ENCODE data around the gene OR6Y1.
A peak's percentile ranks its signal among the peaks of the same experiment; 100 is the strongest.

OR6Y1 gene

GRCh38 chr1:158496374-158496773 lies 57.8 kb downstream of the OR6Y1 start:
- peak; percentile 13 for FAIRE-seq

- FAIRE-seq: no peak
These were observed 59.4 kb downstream of the OR6Y1 start for GRCh38 chr1:158494796-158495195.
